ENCODE results near the gene VASP.
A peak's percentile ranks its signal among the peaks of the same experiment; 100 is the strongest.

The VASP gene

GRCh38 chr19:45554481-45554880 is 47.2 kb downstream of the VASP start:
- DNase-seq (ENCODE audit: low spot score): no peak

GRCh38 chr19:45556835-45557234 is 49.6 kb downstream of the VASP start:
- no peak for DNase-seq (ENCODE audit: low spot score)

- peak; percentile 92 for DNase-seq (ENCODE audit: low spot score)
Observed at GRCh38 chr19:45558399-45558878, 51.2 kb downstream of the VASP start.

DNA sequence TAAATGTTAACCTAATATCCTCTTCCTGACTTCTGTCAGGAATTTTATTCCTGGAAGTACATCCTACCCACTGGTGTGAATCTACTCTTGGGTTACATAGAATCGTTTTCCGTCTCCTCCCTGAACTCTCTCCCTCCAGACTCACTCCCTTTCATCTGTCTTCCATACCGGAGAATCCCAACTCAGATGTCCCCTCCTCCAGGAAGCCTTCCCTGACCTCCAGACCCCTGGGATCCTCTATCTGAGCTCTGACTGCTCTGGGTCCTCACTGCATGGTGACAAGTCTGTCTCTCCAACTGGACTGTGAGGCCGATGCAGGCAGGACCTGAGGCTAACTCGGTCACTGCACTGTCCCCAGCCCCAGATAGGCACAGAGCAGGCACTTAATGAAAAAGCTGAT is 52.8 kb downstream of the VASP start:
- DNase-seq (ENCODE audit: low spot score): no peak

- DNase-seq (ENCODE audit: low spot score): no peak
Observed at GRCh38 chr19:45560686-45561085, 53.4 kb downstream of the VASP start.

GRCh38 chr19:45564131-45564780 is 57.0 kb downstream of the VASP start:
- no peak for DNase-seq (ENCODE audit: low spot score)

- no peak for DNase-seq (ENCODE audit: low spot score)
Observed at GRCh38 chr19:45567609-45568008, 60.3 kb downstream of the VASP start.

DNA sequence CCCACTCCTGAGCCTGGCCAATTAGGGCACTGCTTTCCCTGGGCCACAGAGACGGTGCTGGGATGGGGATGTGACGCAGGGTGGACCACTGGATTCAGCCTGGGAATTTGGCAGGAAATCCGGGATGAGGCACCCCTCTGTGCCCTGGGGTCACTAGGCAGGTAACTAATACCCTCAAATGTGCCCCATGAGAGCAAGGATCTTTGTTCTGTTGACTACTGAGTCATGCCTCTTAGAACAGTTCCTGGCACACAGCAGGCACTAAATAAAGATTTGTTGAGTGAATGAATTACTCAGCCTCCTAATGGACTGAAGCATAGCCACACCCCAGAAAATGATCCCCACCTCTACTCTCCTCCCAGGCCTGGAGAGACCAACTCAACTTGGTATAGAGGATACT is 61.5 kb downstream of the VASP start:
- DNase-seq (ENCODE audit: low spot score): no peak

GRCh38 chr19:45569619-45570421 is 62.5 kb downstream of the VASP start:
- peak; percentile 44 for DNase-seq (ENCODE audit: low spot score)

- no peak for DNase-seq (ENCODE audit: low spot score)
Observed at GRCh38 chr19:45571457-45572220, 64.4 kb downstream of the VASP start.

DNA sequence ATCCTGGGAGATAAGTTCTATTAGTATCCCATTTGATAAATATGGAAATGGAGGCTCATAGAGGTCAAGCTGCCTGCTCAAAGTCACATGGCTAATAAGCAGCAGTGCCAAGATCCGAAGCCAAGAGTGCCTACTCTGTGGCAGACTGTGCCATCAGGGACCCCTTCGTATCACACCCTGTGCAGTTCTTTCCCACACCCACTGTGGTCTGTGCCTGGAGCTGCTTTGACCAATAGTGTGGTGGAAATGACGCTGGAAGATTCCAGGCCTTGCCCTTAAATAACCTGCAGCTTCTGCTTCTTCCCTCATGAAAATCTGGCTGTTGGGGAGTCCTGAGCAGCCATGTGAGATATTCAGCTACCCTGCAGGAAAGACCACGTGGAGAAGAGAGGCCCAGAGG is 67.2 kb downstream of the VASP start:
- DNase-seq (ENCODE audit: low spot score): no peak

DNA sequence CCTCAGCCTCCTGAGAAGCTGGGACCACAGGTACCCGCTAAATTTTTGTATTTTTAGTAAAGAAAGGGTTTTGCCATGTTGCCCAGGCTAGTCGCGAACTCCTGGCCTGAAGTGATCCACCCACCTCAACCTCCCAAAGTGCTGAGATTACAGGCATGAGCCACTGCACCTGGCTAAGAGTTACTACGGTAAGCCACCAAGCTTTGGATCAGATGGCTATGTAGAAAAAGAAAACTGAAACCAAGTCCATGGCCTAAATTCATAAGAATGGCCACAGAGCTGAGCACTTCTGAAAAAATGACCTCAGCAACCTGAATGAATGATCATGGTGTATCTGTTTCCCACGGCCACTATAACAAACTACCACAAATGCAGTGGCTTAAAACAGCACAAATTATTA is 67.9 kb downstream of the VASP start:
- no peak for DNase-seq (ENCODE audit: low spot score)
